Liver (tissue), 9 donors: ENCODE data around the gene NRG2. TPM values are rescaled to one million over a fixed set of nuclear protein-coding genes. Genes with fewer than 3 reads are reported as not detected.

Experiments
- DNase-seq: peaks from one replicate; pipeline ENCODE4 v3.0.0-alpha.2; 2017; ENCODE audit warnings: low spot score
- H3K27ac ChIP-seq, 2 donors: one replicate each; pipeline ENCODE4 v1.7.0; 2013; ENCODE audit warnings: inconsistent platforms in 2 of 2, low read length in 2 of 2, control low read depth in 1 of 2, low read depth in 1 of 2, mild to moderate bottlenecking in 1 of 2
- H3K27me3 ChIP-seq, 4 donors: one replicate each; pipeline versions ENCODE4 v1.6.1 to v1.7.0; 2013; ENCODE audit warnings: low read length in 3 of 4, inconsistent platforms in 1 of 4, mild to moderate bottlenecking in 1 of 4, moderate library complexity in 1 of 4; ENCODE audit not compliant: control insufficient read depth in 4 of 4, insufficient read depth in 4 of 4
- H3K36me3 ChIP-seq, 4 donors: one replicate each; pipeline versions ENCODE4 v1.6.1 to v1.7.0; 2013; ENCODE audit warnings: low read length in 3 of 4, mild to moderate bottlenecking in 3 of 4, low read depth in 1 of 4, moderate library complexity in 1 of 4; ENCODE audit not compliant: control insufficient read depth in 4 of 4, insufficient read depth in 3 of 4
- H3K4me1 ChIP-seq, 4 donors: one replicate each; pipeline versions ENCODE4 v1.6.1 to v1.7.0; 2013; ENCODE audit warnings: low read length in 3 of 4, mild to moderate bottlenecking in 3 of 4, moderate library complexity in 1 of 4; ENCODE audit not compliant: control insufficient read depth in 4 of 4, insufficient read depth in 4 of 4
- H3K4me3 ChIP-seq, 3 donors: one replicate each; pipeline versions ENCODE4 v1.6.1 to v1.7.0; 2013; ENCODE audit warnings: low read length in 3 of 3, control low read depth in 1 of 3, low read depth in 1 of 3, mild to moderate bottlenecking in 1 of 3
- H3K9ac ChIP-seq, 2 donors: one replicate each; pipeline ENCODE4 v1.7.0; 2013; ENCODE audit warnings: low read length in 2 of 2, mild to moderate bottlenecking in 2 of 2, moderate library complexity in 2 of 2, control low read depth in 1 of 2, low read depth in 1 of 2
- H3K9me3 ChIP-seq, 4 donors: one replicate each; pipeline versions ENCODE4 v1.6.1 to v1.7.0; 2013; ENCODE audit warnings: low read length in 3 of 4; ENCODE audit not compliant: control insufficient read depth in 4 of 4
- ATF3 ChIP-seq: IDR thresholded peaks from 2 replicates; pipeline ENCODE4 v1.6.1; 2016; ENCODE audit warnings: antibody characterized with exemption
- CTCF ChIP-seq: fragments of 150-350 bp; IDR thresholded peaks from 2 replicates; pipeline ENCODE4 v1.5.1; 2017; ENCODE audit warnings: improper control_type of control experiment, low read depth, low read length; ENCODE audit not compliant: missing input control
- EGR1 ChIP-seq, 2 donors: IDR thresholded peaks; 2 replicates each; pipeline ENCODE4 v1.6.1; 2016 to 2018; ENCODE audit warnings: antibody characterized with exemption in 2 of 2, low read depth in 2 of 2
- FOXA1 ChIP-seq: IDR thresholded peaks from 2 replicates; pipeline ENCODE4 v1.6.1; 2016; ENCODE audit warnings: antibody characterized with exemption
- FOXA2 ChIP-seq: IDR thresholded peaks from 2 replicates; pipeline ENCODE4 v1.6.1; 2016; ENCODE audit warnings: antibody characterized with exemption
- HNF4A ChIP-seq, 2 donors: conservative IDR thresholded peaks; 2 replicates each; pipeline ENCODE4 v1.6.1; 2016; ENCODE audit warnings: antibody characterized with exemption in 2 of 2, mild to moderate bottlenecking in 2 of 2
- HNF4G ChIP-seq: IDR thresholded peaks from 2 replicates; pipeline ENCODE4 v1.6.1; 2016; ENCODE audit warnings: antibody characterized with exemption
- JUND ChIP-seq, 2 donors: IDR thresholded peaks; 2 replicates each; pipeline ENCODE4 v1.6.1; 2016; ENCODE audit warnings: antibody characterized with exemption in 2 of 2
- NR2F2 ChIP-seq: IDR thresholded peaks from 2 replicates; pipeline ENCODE4 v1.6.1; 2016; ENCODE audit warnings: antibody characterized with exemption
- SP1 ChIP-seq: IDR thresholded peaks from 2 replicates; pipeline ENCODE4 v1.6.1; 2018; ENCODE audit warnings: antibody characterized with exemption, mild to moderate bottlenecking
- TAF1 ChIP-seq: conservative IDR thresholded peaks from 2 replicates; pipeline ENCODE4 v1.6.1; 2016; ENCODE audit warnings: antibody characterized with exemption, mild to moderate bottlenecking
- WGBS: extraction: QIAGEN DNeasy Blood & Tissue Kit; methylation state at CpG from one replicate; pipeline ENCODE4 v1.1.7; 2013; 5-methylcytosine and 5-hydroxymethylcytosine counted together
- polyA plus RNA-seq, 2 donors: library from polyadenylated mRNA; stranded (reverse) in 1 of 2; unstranded in 1 of 2; fragments of 200-250 nt in 1 of 2; fragments of >200 nt in 1 of 2; fragmentation: Nextera tagmentation in 1 of 2; extraction: Ambion mirVana in 1 of 2; gene quantifications; one replicate each; pipeline versions ENCODE4 v1.2.1 to v1.2.3, GENCODE V29; 2013 to 2015
- total RNA-seq, 2 donors: library from RNA; depleted of rRNA; stranded (reverse); fragments of >200 nt; gene quantifications; one replicate each; pipeline ENCODE4 v1.2.3, GENCODE V29; 2014
- TF ChIP-seq, protein P1 (sequence below): IDR thresholded peaks from 2 replicates; pipeline ENCODE4 v1.6.1; 2016; ENCODE audit warnings: antibody characterized with exemption, mild to moderate bottlenecking
- TF ChIP-seq, protein P2 (sequence below): IDR thresholded peaks from 2 replicates; pipeline ENCODE4 v1.6.1; 2016; ENCODE audit warnings: antibody characterized with exemption
- donor health status: healthy.
- donor health status: healthy.
- donor health status: healthy.
- donor health status: healthy.
- donor health status: healthy.

NRG2 gene
- total and polyA plus RNA-seq, 4 donors, result 0.07 to 0.08 TPM; not detected in 2

GRCh38 chr5:139828207-139828895 lies 214.7 kb downstream of the NRG2 start:
- DNase-seq, result no peak
- WGBS, result 70% methylated on average over 8 of the region's 8 CpGs
- no peaks in the 10 kb centered on the region for H3K27me3 ChIP-seq
- no peaks in the 10 kb centered on the region for H3K4me1 ChIP-seq
- H3K9ac ChIP-seq, result no peak overlapping the region
- H3K9me3 ChIP-seq, result no peaks in the 10 kb centered on the region
- TF ChIP-seq HNF4G (no peak), NR2F2 (no peak), ATF3 (no peak), HNF4A (conservative IDR thresholded peaks at IDR 0.05) (no peak)
- TF ChIP-seq, protein P1, sequence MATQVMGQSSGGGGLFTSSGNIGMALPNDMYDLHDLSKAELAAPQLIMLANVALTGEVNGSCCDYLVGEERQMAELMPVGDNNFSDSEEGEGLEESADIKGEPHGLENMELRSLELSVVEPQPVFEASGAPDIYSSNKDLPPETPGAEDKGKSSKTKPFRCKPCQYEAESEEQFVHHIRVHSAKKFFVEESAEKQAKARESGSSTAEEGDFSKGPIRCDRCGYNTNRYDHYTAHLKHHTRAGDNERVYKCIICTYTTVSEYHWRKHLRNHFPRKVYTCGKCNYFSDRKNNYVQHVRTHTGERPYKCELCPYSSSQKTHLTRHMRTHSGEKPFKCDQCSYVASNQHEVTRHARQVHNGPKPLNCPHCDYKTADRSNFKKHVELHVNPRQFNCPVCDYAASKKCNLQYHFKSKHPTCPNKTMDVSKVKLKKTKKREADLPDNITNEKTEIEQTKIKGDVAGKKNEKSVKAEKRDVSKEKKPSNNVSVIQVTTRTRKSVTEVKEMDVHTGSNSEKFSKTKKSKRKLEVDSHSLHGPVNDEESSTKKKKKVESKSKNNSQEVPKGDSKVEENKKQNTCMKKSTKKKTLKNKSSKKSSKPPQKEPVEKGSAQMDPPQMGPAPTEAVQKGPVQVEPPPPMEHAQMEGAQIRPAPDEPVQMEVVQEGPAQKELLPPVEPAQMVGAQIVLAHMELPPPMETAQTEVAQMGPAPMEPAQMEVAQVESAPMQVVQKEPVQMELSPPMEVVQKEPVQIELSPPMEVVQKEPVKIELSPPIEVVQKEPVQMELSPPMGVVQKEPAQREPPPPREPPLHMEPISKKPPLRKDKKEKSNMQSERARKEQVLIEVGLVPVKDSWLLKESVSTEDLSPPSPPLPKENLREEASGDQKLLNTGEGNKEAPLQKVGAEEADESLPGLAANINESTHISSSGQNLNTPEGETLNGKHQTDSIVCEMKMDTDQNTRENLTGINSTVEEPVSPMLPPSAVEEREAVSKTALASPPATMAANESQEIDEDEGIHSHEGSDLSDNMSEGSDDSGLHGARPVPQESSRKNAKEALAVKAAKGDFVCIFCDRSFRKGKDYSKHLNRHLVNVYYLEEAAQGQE, result no peak
- no peak overlapping the region for H3K27ac ChIP-seq
- H3K36me3 ChIP-seq, result no peaks in the 10 kb centered on the region
- H3K4me3 ChIP-seq, result no peak overlapping the region

DNA sequence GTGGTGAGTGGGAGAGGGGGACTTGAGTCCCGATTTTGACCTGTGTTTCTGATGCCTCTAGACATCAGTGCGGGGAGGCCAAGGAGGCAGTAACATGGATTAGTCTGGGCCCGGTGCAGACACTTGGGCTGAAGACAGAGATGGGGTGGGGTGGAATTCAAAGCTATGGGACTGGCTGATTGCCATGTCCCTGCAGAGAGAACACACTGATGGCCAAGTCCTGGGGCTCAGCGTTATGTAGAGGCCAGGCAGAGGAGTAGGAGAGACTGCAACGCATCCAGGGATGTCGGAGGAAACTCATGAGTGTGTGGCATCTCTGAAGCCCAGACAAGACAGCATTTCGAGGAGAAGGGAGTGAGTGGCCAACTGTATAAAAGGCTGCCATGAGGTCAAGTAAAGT lies 217.4 kb downstream of the NRG2 start:
- 86% methylated on average over 7 of the region's 7 CpGs for WGBS
- no peak for TF ChIP-seq FOXA1
- no peak for TF ChIP-seq CTCF
- no peak for TF ChIP-seq FOXA2
- TF ChIP-seq TAF1, result no peak
- no peak for TF ChIP-seq NR2F2
- TF ChIP-seq JUND (IDR thresholded peaks at IDR 0.05), result no peak
- TF ChIP-seq, protein P2, sequence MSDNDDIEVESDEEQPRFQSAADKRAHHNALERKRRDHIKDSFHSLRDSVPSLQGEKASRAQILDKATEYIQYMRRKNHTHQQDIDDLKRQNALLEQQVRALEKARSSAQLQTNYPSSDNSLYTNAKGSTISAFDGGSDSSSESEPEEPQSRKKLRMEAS, result no peak
- TF ChIP-seq EGR1 (IDR thresholded peaks at IDR 0.05; ENCODE audit: low read depth in 2 of 2), result no peak
- TF ChIP-seq SP1, result no peak
- no peak for TF ChIP-seq HNF4G
- Histone ChIP-seq H3K27ac (no peak overlapping the region), H3K4me1 (no peaks in the 10 kb centered on the region), H3K9ac (no peak overlapping the region), H3K27me3 (no peaks in the 10 kb centered on the region), H3K9me3 (no peaks in the 10 kb centered on the region), H3K4me3 (no peak overlapping the region), H3K36me3 (no peaks in the 10 kb centered on the region)
- DNase-seq, result no peak
